GM21367 (cell line): ENCODE results near the gene SORCS2.

Experiments used
- ATAC-seq: cut with Tn5 transposase; IDR thresholded peaks from one replicate; pipeline ENCODE4 v1.9.1; 2021; ENCODE audit not compliant: unreplicated experiment

SORCS2 gene

DNA sequence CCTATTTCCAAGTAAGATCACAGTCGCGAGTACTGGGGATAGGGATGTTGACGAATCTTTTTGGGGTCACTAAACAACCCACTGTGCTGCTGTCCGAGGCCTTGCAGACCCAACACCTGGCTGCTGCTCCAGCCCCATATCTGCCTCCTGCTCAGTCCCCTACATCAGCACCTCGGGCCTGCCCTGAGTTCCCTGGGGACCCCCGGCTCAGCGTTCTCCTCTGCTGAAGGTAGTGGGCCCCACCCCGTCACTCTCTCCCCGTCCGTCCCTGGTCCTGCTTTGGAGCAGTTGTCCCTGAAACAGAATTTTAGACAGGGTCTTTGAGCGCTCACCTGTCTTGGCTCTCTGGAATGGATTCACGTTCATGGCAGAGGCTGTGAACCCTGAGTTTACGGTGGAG, 444.8 kb downstream of the SORCS2 start:
- ATAC-seq = no peak

DNA sequence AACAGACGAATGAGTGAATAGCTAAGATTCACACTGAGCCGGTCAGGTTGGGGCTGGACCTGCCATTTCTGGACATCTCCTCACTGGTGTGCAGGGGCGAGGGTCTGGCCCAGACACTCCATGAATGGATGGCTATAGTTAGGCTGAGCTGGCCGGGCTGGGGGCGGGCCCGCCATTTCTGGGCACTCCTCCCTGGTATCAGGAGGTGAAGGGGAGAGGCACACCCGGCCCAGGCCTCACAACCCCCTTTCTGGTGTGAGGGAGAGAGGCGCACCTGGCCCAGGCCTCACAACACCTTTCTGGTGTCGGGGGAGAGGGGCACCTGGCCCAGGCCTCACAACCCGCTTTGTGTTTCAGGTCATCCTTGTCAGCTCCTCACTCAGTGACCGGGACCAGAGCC, 445.6 kb downstream of the SORCS2 start:
- ATAC-seq = no peak

DNA sequence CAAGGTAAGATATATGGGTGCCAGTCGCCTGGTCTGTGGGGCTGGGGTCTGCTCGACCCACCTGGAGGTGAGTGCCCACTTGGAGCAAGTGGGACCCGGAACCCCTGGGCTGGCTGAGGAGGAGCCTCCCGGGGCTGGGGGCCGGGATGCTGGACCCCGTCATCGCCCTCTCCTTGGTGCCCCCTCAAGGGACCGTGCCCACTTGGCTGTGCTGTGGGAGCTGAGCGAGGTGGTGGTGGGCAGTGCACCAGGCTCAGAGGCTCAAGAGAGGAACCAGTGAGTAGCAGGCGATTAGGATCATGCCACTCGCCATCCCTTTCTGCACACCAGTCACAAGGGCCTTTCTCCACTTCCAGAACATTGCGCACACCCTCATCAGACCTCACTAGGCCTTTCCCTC, 446.2 kb downstream of the SORCS2 start:
- no peak for ATAC-seq

DNA sequence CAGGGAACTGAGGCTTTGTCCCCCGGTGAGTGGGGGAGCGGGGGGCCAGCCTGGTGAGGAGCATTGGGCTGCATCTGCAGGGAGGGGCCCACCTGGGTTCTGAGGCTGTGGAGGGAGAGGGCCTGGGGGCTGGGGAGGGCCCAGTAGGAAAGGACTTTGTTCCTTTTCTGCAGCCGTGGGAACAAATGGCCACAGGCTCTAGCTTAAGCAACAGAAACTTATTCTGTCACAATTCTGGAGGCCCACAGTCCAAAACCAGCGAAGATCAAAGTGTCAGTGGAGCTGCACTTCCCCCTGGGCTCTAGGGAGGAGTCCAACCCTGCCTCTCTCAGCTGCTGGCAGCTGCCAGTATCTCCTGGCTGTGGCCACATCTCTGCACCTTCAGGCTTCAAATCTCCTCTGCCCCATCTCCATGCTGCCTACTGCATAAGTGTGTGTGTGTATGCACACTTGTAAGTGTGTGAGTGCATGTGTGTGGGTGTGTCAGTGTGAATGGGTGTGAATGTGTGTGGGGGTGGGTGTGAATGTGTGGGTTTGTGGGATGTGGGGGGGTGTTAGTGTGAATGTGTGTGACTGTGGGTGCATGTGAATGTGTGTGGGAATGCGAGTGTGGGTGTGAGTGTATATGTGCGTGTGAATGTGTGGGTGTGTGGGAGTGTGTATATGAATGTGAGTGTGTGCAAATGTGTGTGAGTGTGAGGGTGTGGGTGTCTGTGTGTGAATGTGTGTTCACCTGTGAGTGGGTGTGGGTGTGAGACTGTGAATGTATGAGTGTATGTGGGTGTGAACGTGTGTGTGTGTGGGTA, 446.8 kb downstream of the SORCS2 start:
- no peak for ATAC-seq

DNA sequence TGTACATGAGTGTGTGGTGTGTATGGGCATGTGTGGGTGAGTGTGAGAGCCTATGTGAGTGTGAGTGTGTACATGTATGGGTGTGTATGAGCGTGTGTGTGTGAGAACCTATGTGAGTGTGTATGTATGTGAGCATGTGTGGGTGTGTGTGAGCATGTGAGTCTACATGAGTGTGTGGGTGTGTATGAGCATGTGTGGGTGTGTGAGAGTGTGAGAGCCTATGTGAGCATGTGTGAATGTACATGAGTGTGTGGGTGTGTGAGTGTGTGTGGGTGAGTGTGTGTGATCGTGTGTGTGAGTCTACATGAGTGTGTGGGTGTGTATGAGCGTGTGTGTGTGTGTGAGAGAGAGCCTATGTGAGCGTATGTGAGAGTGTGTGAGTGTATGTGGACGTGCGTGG, 447.8 kb downstream of the SORCS2 start:
- ATAC-seq = no peak

DNA sequence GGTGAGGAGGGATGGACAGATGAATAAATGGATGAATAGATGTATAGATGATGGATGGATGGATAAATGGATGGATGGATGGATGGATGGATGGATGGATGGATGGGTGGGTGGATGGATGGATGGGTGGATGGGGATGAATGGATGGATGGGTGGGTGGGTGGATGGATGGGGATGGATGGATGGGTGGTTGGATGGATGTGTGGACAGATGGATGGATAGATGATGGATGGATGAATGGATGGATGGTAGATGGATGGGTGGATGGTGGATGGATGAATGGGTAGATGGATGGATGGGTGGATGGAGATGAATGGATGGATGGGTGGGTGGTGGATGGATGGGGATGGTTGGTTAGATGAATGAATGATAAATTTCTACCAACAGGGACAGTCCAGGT, 449.4 kb downstream of the SORCS2 start:
- ATAC-seq = no peak

DNA sequence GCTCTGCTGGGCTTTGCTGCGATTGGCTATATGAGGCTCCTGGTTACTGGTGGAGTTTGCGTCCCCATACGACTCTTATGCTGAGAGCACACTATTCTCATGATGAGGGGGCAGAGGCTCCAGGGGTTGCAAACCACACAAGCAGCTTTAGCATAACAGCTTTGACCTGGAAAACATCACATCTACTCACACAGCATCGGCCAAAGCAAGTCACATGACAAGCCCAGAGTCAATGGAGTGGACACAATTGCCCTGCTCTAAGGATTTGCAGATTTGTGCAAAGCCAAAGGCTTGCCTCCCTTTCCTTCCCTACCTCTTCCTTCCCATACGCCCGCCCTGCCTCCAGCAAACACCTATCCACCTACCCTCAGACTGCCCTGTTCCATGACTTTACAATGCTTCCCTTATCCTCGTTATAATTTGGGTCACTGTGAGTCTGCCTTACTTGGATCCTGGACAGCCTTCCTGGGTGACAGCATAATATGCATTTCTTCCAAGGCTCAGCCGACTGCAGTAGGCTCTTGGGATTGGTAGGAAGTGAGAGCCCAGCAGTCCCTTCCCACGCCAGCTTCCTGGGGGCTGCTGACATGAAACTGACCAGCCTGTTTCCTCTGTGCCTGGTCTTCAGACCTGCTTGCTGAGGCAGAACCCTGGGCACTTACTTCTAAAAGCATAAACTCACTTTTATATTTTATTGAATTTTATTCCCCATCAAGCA, 450.6 kb downstream of the SORCS2 start:
- ATAC-seq = no peak

DNA sequence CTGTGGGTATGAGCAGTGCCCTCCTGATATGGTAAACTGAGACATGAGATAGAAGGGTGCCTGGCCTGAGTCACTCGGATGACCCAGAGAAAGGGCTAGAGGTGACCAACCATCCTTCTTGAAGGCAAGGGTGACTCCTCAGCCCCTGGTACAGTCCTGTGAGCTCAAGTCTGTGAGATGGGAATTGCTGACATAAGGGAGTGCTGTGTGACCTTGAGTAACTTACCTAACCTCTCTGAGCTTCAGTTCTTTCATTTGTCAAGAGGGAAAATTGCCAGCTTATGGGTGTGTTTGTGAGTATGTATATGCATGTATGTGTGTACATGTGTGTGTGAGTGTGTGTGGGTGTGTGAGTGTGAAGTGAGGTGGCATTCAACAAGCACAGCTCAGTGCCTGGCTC, 452.8 kb downstream of the SORCS2 start:
- no peak for ATAC-seq

DNA sequence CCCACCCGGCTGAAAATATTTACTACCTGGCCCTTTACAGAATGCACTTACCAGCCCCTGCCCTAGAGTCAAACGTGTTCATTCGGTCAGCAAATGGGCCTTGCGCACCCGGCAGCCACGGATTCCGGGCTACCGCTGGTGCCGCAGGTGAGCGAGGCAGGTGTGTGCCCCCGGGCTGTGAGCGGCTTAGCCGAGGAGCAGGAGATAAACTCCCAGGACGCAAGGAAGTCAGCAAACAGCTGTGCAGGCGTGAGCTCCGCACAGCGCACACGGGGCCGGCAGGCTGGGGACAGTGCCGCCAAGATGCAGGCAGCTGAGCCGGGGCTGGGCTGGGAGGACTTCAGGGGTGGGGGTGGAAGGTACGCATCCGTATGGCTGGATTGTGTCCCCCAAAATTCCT, 453.6 kb downstream of the SORCS2 start:
- no peak for ATAC-seq

DNA sequence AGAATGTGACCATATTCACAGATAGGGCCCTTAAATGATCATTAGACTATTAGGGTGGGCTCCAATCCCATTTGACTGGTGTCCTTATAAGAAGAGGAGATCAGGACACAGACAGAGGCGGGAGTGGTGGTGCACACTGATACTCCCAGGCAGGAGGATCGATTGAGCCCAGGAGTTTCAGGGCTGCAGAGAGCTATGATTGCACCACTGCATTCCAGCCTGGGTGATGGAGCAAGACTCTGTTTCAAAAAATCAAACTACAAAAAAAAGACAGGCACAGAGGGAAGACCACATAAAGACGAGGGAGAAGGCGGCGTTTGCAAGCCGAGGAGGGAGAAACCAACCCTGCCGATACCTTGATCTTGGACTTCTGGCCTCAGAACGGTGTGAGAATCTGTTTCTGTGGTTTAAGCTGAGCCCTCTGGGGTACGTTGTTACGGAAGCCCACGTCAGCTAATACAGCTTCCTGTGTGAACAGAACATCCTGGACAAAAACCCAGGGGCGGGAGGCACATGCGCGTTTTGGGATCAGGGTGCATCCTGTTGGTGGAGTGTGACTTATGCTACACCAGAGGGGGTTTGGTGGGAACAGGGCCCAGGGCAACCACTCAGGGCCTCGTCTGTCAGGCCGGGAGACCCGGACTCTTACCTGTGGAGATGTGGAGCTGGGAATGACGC, 454.2 kb downstream of the SORCS2 start:
- ATAC-seq = no peak

DNA sequence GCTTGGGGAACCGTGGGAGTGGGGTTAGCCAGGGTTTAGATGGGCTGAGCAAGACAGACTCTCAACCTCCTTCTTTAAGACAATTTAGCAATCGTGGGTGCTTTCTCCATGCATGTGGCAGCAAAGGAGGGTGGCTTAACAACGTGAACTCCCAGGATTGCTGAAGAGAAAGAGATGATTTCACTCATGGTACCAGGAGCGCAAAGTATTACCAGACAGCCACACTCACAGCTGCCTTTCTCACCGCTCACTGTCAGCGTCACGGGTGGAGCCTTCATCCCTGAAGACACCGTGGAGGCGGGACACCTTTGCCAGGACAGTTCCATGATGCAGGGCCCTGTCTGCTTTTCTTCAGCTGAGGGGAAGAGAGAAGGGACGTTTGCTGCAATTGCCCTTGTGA, 454.8 kb downstream of the SORCS2 start:
- no peak for ATAC-seq

DNA sequence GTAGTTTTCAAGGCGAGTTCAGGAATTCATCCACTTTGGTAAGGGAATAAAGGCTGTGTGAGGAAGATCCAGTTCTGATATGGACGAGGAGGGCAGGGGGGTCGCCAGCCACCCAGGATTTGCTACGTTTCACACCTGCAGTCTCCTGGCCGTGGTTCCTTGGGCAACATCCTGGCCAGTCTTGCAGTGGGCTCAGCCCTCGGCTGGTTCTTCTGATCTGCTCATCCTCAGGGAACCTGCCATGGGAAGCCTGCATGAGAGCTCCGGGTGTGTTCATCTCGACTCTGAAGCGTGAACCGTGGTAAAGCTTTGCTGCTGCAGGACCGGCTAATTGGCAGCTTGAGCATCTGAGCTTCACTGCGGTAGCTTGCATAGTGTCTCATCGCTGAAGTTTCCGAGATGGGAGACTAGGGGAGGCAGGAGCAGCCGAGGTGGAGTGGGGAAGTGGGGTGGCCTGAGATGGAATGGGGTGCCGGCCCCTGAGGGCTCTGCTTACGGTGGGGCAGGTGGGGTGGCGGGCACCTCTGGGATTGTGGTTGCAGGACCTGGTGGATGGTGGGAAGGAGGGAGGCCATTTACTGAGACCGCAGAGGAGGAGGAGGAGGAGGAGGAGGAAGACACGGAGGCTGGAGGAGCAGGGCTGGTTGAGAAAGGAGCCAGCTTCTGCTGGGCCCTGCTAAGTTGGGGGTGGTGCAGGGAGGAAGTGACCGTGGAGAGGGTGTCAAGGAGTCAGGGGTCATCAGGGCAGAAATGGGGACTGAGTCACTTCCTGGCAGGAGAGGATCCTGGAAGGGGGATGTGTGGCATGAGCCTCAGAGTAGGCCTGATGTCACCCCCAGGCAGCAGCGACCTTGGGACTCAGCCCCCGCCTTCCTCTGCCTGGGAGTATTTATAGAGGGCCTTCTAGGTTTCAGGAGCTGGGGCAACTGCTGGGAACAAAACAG, 455.5 kb downstream of the SORCS2 start:
- ATAC-seq = no peak

DNA sequence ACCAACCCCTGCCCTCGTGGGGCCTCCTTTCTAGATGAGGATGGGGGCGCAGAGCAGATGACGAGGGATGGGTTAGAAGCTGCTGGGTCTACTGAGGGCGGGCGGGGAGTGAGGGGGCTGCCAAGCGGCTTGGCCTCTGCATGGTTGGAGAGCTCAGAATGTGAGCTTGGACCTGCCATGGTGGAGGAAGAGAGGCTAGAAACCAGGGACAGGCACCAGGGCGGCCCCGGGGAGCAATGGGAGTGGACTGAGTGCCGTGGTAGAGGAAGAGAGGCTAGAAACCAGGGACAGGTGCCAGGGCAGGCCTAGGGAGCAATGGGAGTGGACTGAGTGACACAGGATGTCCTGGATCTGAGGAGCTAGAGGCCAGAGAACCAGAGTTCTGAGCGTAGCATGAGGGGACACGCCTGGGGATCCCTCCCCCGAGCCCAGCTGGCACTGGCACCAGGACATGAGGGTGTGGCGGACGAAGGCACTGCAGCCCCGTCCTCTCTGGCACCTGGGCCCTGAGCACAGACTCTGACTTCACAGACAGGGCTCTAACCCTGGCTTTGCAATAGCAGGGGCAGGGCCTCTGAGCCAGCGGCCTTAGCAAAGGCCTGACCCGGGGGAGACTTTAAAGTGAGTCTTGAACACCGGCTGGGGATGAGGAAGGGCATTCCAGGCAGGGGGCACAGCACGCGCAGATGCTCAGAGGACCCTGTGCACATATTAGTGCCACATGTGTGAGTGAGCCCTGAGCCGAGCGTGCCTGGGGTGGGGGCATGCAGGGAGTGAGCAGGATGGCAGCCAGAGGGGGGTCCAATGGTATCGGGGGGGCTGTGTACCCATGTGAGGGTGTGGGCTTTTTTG, 456.4 kb downstream of the SORCS2 start:
- no peak for ATAC-seq

DNA sequence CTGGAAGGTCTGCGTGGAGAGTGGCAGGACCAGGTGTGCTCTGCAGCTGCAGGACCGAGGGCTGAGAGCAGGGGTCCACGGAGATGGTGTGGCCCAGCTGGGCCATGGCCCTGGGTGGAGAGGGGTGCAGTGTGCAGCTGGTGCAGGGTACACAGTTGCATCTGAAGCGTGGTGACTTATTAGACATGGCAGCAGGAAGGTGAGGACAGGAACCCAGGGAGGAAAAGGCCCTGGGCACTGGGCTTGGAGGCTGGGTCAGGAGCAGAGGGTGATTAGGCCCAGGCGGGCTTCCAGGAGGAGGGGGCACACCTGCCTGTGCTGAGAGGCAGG, 457.0 kb downstream of the SORCS2 start:
- no peak for ATAC-seq

DNA sequence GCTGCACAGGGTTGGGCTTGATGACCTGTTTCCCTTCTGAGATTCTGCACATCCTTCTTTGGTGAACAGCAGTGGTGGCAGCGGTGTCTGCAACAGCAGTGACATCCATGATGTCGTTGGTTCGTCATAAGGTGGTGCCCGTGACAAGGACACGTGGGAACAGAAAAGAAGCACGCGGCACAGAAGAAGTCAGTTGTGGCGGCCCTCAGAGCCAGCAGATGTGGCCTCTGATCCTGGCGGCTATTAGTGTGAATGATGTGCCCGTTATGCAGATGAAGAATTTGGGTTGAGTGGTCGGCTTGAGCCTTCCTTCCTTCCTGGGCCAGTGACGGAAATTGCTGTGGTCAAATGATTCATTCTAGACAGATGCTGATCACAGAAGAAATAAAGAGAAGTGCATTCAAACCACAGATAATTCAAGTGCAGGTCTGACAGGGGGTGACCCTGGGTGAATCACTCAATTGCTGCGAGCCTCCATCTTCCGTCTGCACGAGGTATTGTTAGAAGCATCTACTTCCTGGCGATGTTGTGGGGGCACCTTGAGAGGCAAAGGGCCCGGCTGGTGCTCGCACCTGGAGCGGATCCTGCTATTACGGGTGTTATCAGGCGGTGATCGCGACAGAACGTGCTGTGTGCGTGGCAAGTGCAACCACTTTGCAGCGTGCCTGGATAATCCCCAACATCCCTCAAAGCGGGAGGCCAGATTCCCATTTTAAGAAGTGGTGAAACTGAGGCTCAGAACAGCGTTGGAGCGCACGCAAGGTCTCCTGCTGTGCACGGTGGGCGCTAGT, 457.6 kb downstream of the SORCS2 start:
- no peak for ATAC-seq

DNA sequence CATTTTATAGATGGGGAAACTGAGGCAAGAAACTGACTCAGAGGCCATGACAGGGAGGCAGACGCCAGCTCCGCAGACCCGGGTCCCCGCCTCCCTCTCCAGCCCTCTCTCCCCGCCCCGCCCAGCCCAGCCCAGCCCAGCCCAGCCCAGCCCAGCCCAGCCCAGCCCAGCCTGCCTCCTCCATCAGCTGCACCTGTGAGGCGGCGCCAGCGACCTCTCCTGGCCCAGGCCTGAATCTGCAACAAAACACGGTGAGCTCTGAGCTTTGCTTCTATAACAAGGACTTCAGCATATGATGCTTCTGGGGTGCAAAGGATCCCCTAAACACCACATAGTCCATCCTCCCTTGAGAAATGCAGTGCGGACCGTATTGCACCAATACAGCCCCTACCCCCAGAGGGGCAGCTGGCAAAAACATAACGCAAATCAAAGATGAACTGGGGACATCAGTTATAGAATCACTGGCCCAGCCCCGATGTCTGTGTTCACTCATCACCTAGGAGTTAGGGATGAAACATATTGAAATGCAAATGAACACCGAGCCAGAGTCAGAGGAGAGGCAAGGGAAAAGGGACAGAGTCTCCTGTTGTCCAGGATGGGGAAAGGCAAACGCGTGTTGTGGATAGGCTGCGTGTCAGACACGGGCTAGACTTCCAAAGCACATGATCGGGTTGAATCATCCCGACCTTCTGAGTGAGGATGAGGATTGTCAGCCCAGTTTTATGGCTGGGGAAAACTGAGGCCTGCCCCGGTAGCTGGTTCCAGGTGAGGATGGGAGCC, 458.5 kb downstream of the SORCS2 start:
- no peak for ATAC-seq

DNA sequence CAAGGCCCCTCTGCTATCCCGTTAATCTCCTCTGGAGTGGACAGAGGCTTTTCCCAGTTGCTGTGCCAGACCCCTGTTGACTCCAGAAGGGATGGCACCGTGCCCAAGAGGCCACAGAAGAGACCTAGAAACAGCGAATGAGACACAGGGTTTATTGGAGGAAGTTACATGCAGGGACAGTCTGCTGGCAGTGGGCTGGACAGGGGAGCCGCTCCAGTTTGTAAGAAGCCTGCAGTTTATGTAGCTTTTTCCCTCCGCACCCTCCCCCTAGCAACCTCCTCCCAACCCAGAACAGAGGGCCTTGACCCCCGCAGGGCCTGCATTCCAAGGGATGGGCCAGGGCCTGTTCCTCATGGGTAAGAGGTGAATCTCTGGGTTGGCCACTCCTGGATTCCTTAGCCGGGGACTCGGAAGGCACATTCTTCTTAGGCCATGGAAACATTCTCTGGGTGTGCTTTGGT, 459.2 kb downstream of the SORCS2 start:
- ATAC-seq = no peak

DNA sequence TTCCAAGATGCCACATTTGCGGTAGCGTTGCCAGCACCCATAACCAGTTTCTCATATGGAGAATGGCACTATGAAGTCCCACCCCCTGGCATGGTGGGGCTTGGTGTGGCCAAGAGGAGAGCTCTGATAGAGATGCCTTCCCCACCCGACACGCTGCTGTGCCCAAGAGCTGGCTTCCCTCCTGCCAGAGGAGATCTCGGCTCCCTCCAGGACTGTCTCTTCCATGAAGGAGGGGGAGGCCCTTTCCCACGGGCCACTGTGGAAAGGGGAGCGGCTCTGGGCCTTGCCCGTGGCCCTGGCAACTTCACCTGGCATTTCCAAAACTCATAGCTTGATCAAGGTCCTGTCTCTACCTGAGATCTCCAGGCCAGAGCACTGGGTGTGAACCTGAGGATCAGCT, 459.7 kb downstream of the SORCS2 start:
- ATAC-seq = no peak
